ENCODE results near the gene PEF1. TPM values are rescaled to one million over a fixed set of nuclear protein-coding genes. Genes with fewer than 3 reads are reported as not detected.

The PEF1 gene
- total and polyA plus RNA-seq, 4 donors, result 75.1 to 103 (median 80.8) TPM

DNA sequence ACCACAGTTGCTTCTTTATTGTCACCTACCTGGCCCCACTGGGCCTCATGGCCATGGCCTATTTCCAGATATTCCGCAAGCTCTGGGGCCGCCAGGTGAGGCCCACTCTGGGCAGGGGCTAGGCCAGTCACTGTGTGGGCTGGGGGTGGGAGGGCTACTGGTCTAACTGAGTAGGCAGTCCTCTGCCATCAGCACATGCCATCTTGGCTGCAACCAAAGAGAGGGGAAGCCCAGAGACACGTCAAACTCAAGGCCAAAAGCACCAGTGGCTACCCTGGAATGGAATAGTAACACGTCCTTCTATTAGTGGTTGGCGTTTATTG is 23.2 kb downstream of the PEF1 start:
- peaks cover 0 to 19% (median 0%) of the 10 kb centered on the region in 5 donors for H3K4me1 ChIP-seq (ENCODE audit: control insufficient read depth in 5 of 5, insufficient read depth in 5 of 5, low read length in 5 of 5)
- H3K27ac ChIP-seq (ENCODE audit: low read depth in 1 of 2, low read length in 1 of 2), result no peak overlapping the region
- ATAC-seq (ENCODE audit: insufficient read depth, low FRiP score), result no peak
- H3K9ac ChIP-seq (ENCODE audit: insufficient read depth in 1 of 2, low read length in 2 of 2), result no peak overlapping the region
- no peak for DNase-seq
- no peaks in the 10 kb centered on the region for H3K9me3 ChIP-seq (ENCODE audit: control insufficient read depth in 4 of 4, insufficient read depth in 3 of 4, low read length in 3 of 4)
- no peak overlapping the region for H3K4me3 ChIP-seq
- H3K27me3 ChIP-seq (ENCODE audit: control insufficient read depth in 3 of 3, insufficient read depth in 3 of 3, low read length in 2 of 3), result peaks cover 0 to 8% (median 7%) of the 10 kb centered on the region in 3 donors
- WGBS, 2 donors, result 96 to 97% methylated on average over 5 of the region's 5 CpGs
- TF ChIP-seq, protein P1, sequence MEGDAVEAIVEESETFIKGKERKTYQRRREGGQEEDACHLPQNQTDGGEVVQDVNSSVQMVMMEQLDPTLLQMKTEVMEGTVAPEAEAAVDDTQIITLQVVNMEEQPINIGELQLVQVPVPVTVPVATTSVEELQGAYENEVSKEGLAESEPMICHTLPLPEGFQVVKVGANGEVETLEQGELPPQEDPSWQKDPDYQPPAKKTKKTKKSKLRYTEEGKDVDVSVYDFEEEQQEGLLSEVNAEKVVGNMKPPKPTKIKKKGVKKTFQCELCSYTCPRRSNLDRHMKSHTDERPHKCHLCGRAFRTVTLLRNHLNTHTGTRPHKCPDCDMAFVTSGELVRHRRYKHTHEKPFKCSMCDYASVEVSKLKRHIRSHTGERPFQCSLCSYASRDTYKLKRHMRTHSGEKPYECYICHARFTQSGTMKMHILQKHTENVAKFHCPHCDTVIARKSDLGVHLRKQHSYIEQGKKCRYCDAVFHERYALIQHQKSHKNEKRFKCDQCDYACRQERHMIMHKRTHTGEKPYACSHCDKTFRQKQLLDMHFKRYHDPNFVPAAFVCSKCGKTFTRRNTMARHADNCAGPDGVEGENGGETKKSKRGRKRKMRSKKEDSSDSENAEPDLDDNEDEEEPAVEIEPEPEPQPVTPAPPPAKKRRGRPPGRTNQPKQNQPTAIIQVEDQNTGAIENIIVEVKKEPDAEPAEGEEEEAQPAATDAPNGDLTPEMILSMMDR (IDR thresholded peaks at IDR 0.05; ENCODE audit: control extremely low read depth, extremely low read depth), result no peak
- no peaks in the 10 kb centered on the region for H3K36me3 ChIP-seq (ENCODE audit: control insufficient read depth in 4 of 4, insufficient read depth in 4 of 4, low read length in 4 of 4)

GRCh38 chr1:31620631-31621497 is 23.8 kb downstream of the PEF1 start:
- Histone ChIP-seq H3K27ac (ENCODE audit: low read depth in 1 of 2, low read length in 1 of 2) (no peak overlapping the region), H3K36me3 (ENCODE audit: control insufficient read depth in 4 of 4, insufficient read depth in 4 of 4, low read length in 4 of 4) (no peaks in the 10 kb centered on the region), H3K9ac (ENCODE audit: insufficient read depth in 1 of 2, low read length in 2 of 2) (no peak overlapping the region), H3K4me1 (ENCODE audit: control insufficient read depth in 5 of 5, insufficient read depth in 5 of 5, low read length in 5 of 5) (peaks cover 0 to 19% (median 0%) of the 10 kb centered on the region in 5 donors), H3K4me3 (no peak overlapping the region), H3K9me3 (ENCODE audit: control insufficient read depth in 4 of 4, insufficient read depth in 3 of 4, low read length in 3 of 4) (no peaks in the 10 kb centered on the region), H3K27me3 (ENCODE audit: control insufficient read depth in 3 of 3, insufficient read depth in 3 of 3, low read length in 2 of 3) (peaks cover 0 to 13% (median 8%) of the 10 kb centered on the region in 3 donors)
- DNase-seq, result no peak
- TF ChIP-seq, protein P1 (IDR thresholded peaks at IDR 0.05; ENCODE audit: control extremely low read depth, extremely low read depth), result no peak
- 94 to 98% methylated on average over 20 of the region's 20 CpGs for WGBS, 2 donors
- ATAC-seq (ENCODE audit: insufficient read depth, low FRiP score), result no peak

DNA sequence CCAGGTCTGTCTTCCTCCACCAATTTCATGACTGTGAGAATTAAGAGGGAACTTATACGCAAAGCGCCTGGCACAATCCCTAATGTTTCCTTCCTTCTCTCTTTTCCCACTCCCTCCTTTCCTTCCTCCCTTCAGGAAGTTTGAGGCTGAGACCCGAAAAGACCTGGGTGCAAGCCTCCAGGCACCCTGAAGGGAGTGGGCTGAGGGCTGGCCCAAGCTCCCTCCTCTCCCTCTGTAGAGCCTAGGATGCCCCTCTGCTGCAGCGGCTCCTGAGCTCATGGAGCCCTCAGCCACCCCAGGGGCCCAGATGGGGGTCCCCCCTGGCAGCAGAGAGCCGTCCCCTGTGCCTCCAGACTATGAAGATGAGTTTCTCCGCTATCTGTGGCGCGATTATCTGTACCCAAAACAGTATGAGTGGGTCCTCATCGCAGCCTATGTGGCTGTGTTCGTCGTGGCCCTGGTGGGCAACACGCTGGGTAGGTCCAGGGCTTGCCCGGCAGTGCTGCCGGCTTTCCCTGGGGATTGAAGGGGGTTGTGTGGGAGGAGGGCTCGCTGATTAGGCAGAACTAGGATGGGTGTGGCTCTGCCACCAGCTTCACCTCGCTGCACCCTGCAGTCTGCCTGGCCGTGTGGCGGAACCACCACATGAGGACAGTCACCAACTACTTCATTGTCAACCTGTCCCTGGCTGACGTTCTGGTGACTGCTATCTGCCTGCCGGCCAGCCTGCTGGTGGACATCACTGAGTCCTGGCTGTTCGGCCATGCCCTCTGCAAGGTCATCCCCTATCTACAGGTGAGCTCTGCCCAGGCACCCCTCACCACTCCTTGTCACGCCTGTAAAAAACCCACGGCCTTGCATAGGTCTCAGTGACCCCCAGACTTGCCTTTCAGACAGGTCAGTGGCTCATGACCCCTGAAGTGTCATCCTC is 25.5 kb downstream of the PEF1 start:
- Histone ChIP-seq H3K27me3 (ENCODE audit: control insufficient read depth in 3 of 3, insufficient read depth in 3 of 3, low read length in 2 of 3) (peaks cover 0 to 14% (median 8%) of the 10 kb centered on the region in 3 donors), H3K9ac (ENCODE audit: insufficient read depth in 1 of 2, low read length in 2 of 2) (no peak overlapping the region), H3K4me1 (ENCODE audit: control insufficient read depth in 5 of 5, insufficient read depth in 5 of 5, low read length in 5 of 5) (peaks cover 0 to 13% (median 0%) of the 10 kb centered on the region in 5 donors), H3K36me3 (ENCODE audit: control insufficient read depth in 4 of 4, insufficient read depth in 4 of 4, low read length in 4 of 4) (no peaks in the 10 kb centered on the region), H3K4me3 (no peak overlapping the region), H3K27ac (ENCODE audit: low read depth in 1 of 2, low read length in 1 of 2) (no peak overlapping the region), H3K9me3 (ENCODE audit: control insufficient read depth in 4 of 4, insufficient read depth in 3 of 4, low read length in 3 of 4) (no peaks in the 10 kb centered on the region)
- no peak for ATAC-seq (ENCODE audit: insufficient read depth, low FRiP score)
- WGBS, 2 donors, result 84 to 87% methylated on average over 23 of the region's 23 CpGs
- TF ChIP-seq, protein P1 (IDR thresholded peaks at IDR 0.05; ENCODE audit: control extremely low read depth, extremely low read depth), result no peak
- DNase-seq, result no peak
